H1 (cell line): ENCODE data around the gene RNF157. TPM values are rescaled to one million over a fixed set of nuclear protein-coding genes. Genes with fewer than 3 reads are reported as not detected.

Experiments used
- CTCF ChIA-PET: fragments of 300-600 bp; sonication (Branson Sonifier 250); formaldehyde crosslinking; loops from one replicate; lab custom pipeline; 2021; ENCODE audit not compliant: partially characterized antibody; lab: Charles Lee
- POLR2A ChIA-PET: fragments of 300-600 bp; sonication (Branson Sonifier 250); formaldehyde crosslinking; loops from one replicate; lab custom pipeline; 2021; ENCODE audit warnings: inconsistent platforms; ENCODE audit not compliant: partially characterized antibody; lab: Charles Lee
- DNase-seq, 2 experiments: peaks; one replicate each; pipeline versions ENCODE4 v3.0.0 to v3.0.0-alpha.2; 2010 to 2022; ENCODE audit warnings: low spot score in 2 of 2, low read depth in 1 of 2, mixed read lengths in 1 of 2
- FAIRE-seq: peaks from 2 replicates; lab custom pipeline; 2011; peaks lifted over from hg19 to GRCh38; lab: Jason Lieb, UNC
- H2AFZ ChIP-seq: 2 replicates; pipeline ENCODE4 v1.8.1; 2012; ENCODE audit warnings: low read length, inconsistent platforms
- H2AK5ac ChIP-seq: 2 replicates; pipeline ENCODE4 v1.6.1; 2013; ENCODE audit warnings: low read depth, low read length
- H2BK120ac ChIP-seq: replicated peaks from 2 replicates; pipeline ENCODE3; 2013; ENCODE audit warnings: low read depth, low read length, inconsistent platforms
- H2BK12ac ChIP-seq: 2 replicates; pipeline ENCODE4 v1.6.1; 2013; ENCODE audit warnings: low read depth, low read length
- H2BK15ac ChIP-seq: 2 replicates; pipeline ENCODE4 v1.6.1; 2013; ENCODE audit warnings: low read length
- H2BK20ac ChIP-seq: 2 replicates; pipeline ENCODE4 v1.6.1; 2013; ENCODE audit warnings: low read length
- H2BK5ac ChIP-seq: 2 replicates; pipeline ENCODE4 v1.6.1; 2013; ENCODE audit warnings: low read depth, low read length
- H3K14ac ChIP-seq: 2 replicates; pipeline ENCODE4 v1.6.1; 2013; ENCODE audit warnings: inconsistent platforms; ENCODE audit not compliant: insufficient read length
- H3K18ac ChIP-seq: 2 replicates; pipeline ENCODE4 v1.6.1; 2013; ENCODE audit warnings: low read length; ENCODE audit errors: extremely low read depth
- H3K23ac ChIP-seq: 2 replicates; pipeline ENCODE4 v1.6.1; 2013; ENCODE audit warnings: inconsistent platforms; ENCODE audit not compliant: insufficient read length
- H3K23me2 ChIP-seq: 2 replicates; pipeline ENCODE4 v1.6.1; 2013; ENCODE audit warnings: low read depth, low read length
- H3K27ac ChIP-seq: 2 replicates; pipeline ENCODE4 v1.6.1; 2011; ENCODE audit warnings: low read depth, low read length, inconsistent platforms
- H3K27me3 ChIP-seq, 4 experiments: replicated peaks in 1 of 4; 1 replicate in 1 of 4; 2 replicates in 3 of 4; pipeline versions ENCODE4 v1.6.1 to v1.8.1; 2011 to 2013; ENCODE audit warnings: low read length in 3 of 4, mild to moderate bottlenecking in 3 of 4, inconsistent platforms in 2 of 4, mixed read lengths in 2 of 4, moderate library complexity in 1 of 4; ENCODE audit not compliant: control insufficient read depth in 3 of 4, insufficient read depth in 3 of 4; ENCODE audit errors: extremely low read depth in 1 of 4
- H3K36me3 ChIP-seq, 4 experiments: 2 replicates each; pipeline versions ENCODE4 v1.6.1 to v1.8.1; 2011 to 2013; ENCODE audit warnings: mild to moderate bottlenecking in 4 of 4, low read length in 3 of 4, moderate library complexity in 2 of 4, control low read depth in 1 of 4, inconsistent platforms in 1 of 4; ENCODE audit not compliant: insufficient read depth in 4 of 4, control insufficient read depth in 2 of 4
- H3K4ac ChIP-seq: replicated peaks from 2 replicates; pipeline ENCODE3; 2013; ENCODE audit warnings: low read length, low read depth, mixed read lengths, inconsistent platforms; ENCODE audit not compliant: insufficient read length
- H3K4me1 ChIP-seq, 4 experiments: replicated peaks in 1 of 4; 1 replicate in 1 of 4; 2 replicates in 3 of 4; pipeline versions ENCODE4 v1.6.1 to v1.8.1; 2011 to 2013; ENCODE audit warnings: low read length in 3 of 4, inconsistent platforms in 2 of 4, mixed read lengths in 1 of 4; ENCODE audit not compliant: insufficient read depth in 4 of 4, control insufficient read depth in 3 of 4
- H3K4me2 ChIP-seq, 2 experiments: 2 replicates each; pipeline versions ENCODE4 v1.6.1 to v1.8.1; 2011 to 2013; ENCODE audit warnings: low read depth in 2 of 2, low read length in 2 of 2, control low read depth in 1 of 2, inconsistent platforms in 1 of 2, mild to moderate bottlenecking in 1 of 2; ENCODE audit not compliant: insufficient read depth in 1 of 2
- H3K4me3 ChIP-seq, 4 experiments: fragments of 200-600, 300-600 bp in 1 of 4; sonication (generic), shearing (Covaris generic), sonication (Bioruptor Twin) in 1 of 4; 2 replicates each; pipeline versions ENCODE4 v1.5.1 to v1.8.1; 2011 to 2016; ENCODE audit warnings: low read length in 4 of 4, low read depth in 3 of 4, control low read depth in 2 of 4, inconsistent platforms in 2 of 4, mild to moderate bottlenecking in 2 of 4, mixed read lengths in 1 of 4, moderate library complexity in 1 of 4; ENCODE audit not compliant: insufficient read depth in 2 of 4; ENCODE audit errors: extremely low read depth in 1 of 4
- H3K56ac ChIP-seq: replicated peaks from 2 replicates; pipeline ENCODE3; 2013; ENCODE audit warnings: low read depth, mild to moderate bottlenecking, mixed read lengths, low read length, inconsistent platforms; ENCODE audit not compliant: insufficient read length
- H3K79me1 ChIP-seq: 2 replicates; pipeline ENCODE4 v1.6.1; 2013; ENCODE audit warnings: low read depth, low read length, control low read depth
- H3K79me2 ChIP-seq, 2 experiments: 2 replicates each; pipeline versions ENCODE4 v1.6.1 to v1.8.1; 2012 to 2013; ENCODE audit warnings: low read length in 2 of 2, mild to moderate bottlenecking in 2 of 2, inconsistent platforms in 1 of 2; ENCODE audit not compliant: insufficient read depth in 2 of 2, control insufficient read depth in 1 of 2
- H3K9ac ChIP-seq, 4 experiments: replicated peaks in 1 of 4; 1 replicate in 1 of 4; 2 replicates in 3 of 4; pipeline versions ENCODE4 v1.6.1 to v1.8.1; 2011 to 2013; ENCODE audit warnings: low read depth in 3 of 4, low read length in 3 of 4, control low read depth in 2 of 4, mild to moderate bottlenecking in 2 of 4, moderate library complexity in 2 of 4, inconsistent platforms in 1 of 4; ENCODE audit errors: extremely low read depth in 1 of 4
- H3K9me3 ChIP-seq, 2 experiments: 2 replicates each; pipeline versions ENCODE4 v1.6.1 to v1.8.1; 2012 to 2013; ENCODE audit warnings: mild to moderate bottlenecking in 2 of 2, moderate library complexity in 2 of 2, control low read depth in 1 of 2, inconsistent platforms in 1 of 2, low read depth in 1 of 2, low read length in 1 of 2, mixed read lengths in 1 of 2; ENCODE audit not compliant: insufficient read depth in 2 of 2
- H4K20me1 ChIP-seq, 2 experiments: replicated peaks in 1 of 2; 2 replicates each; pipeline versions ENCODE3 to v1.8.1; 2011 to 2013; ENCODE audit warnings: inconsistent platforms in 2 of 2, low read length in 2 of 2, mild to moderate bottlenecking in 1 of 2; ENCODE audit not compliant: insufficient read depth in 2 of 2, control insufficient read depth in 1 of 2
- H4K5ac ChIP-seq: 2 replicates; pipeline ENCODE4 v1.6.1; 2013; ENCODE audit warnings: low read length, low read depth, mixed read lengths, inconsistent platforms; ENCODE audit not compliant: insufficient read length
- H4K8ac ChIP-seq: 2 replicates; pipeline ENCODE4 v1.8.0; 2013; ENCODE audit warnings: mild to moderate bottlenecking, moderate library complexity, low read length, inconsistent platforms; ENCODE audit not compliant: insufficient read depth; ENCODE audit errors: extremely low read depth
- H4K91ac ChIP-seq: replicated peaks from 2 replicates; pipeline ENCODE3; 2013; ENCODE audit warnings: low read length, mixed read lengths, inconsistent platforms; ENCODE audit not compliant: insufficient read length
- CBX8 ChIP-seq: fragments of 300-800, 300-1000 bp; sonication (generic); IDR thresholded peaks from 2 replicates; pipeline ENCODE4 v1.7.1; 2016; ENCODE audit warnings: low read depth, low read length, borderline replicate concordance
- CHD1 ChIP-seq: IDR thresholded peaks from 2 replicates; pipeline ENCODE4 v1.6.1; 2012; ENCODE audit warnings: low read depth, low read length, improper control_type of control experiment
- HDAC2 ChIP-seq, 2 experiments: fragments of 300-600 bp in 1 of 2; sonication (generic) in 1 of 2; IDR thresholded peaks; 2 replicates each; pipeline ENCODE4 v1.6.1; 2011 to 2012; ENCODE audit warnings: low read depth in 2 of 2, low read length in 2 of 2, mild to moderate bottlenecking in 2 of 2, moderate library complexity in 2 of 2, borderline replicate concordance in 1 of 2, inconsistent platforms in 1 of 2
- JUND ChIP-seq: IDR thresholded peaks from 2 replicates; pipeline ENCODE4 v1.6.1; 2011; ENCODE audit warnings: mild to moderate bottlenecking, improper control_type of control experiment, low read length
- KDM4A ChIP-seq: IDR thresholded peaks from one replicate; pipeline ENCODE4 v1.7.1; 2012; ENCODE audit warnings: low read depth, mild to moderate bottlenecking, moderate library complexity, low read length, inconsistent platforms; ENCODE audit not compliant: severe bottlenecking
- MAFK ChIP-seq: IDR thresholded peaks from 2 replicates; pipeline ENCODE4 v1.6.1; 2012; ENCODE audit warnings: low read depth, mild to moderate bottlenecking, improper control_type of control experiment, low read length
- RBBP5 ChIP-seq: IDR thresholded peaks from 2 replicates; pipeline ENCODE4 v1.7.1; 2012; ENCODE audit warnings: low read depth, mild to moderate bottlenecking, inconsistent platforms, low read length, moderate library complexity, borderline replicate concordance
- RXRA ChIP-seq: IDR thresholded peaks from 2 replicates; pipeline ENCODE4 v1.6.1; 2011; ENCODE audit warnings: low read depth, mild to moderate bottlenecking, low read length, moderate library complexity; ENCODE audit not compliant: insufficient read depth
- SP1 ChIP-seq: IDR thresholded peaks from 2 replicates; pipeline ENCODE4 v1.6.1; 2011; ENCODE audit warnings: low read depth, low read length
- SUZ12 ChIP-seq: fragments of 200-600 bp; sonication (generic); IDR thresholded peaks from 2 replicates; pipeline ENCODE4 v1.6.1; 2012; ENCODE audit warnings: mild to moderate bottlenecking, inconsistent platforms, low read length, moderate library complexity, mixed read lengths
- TAF7 ChIP-seq: optimal IDR thresholded peaks from 2 replicates; pipeline ENCODE3; 2011; ENCODE audit warnings: low read depth, mild to moderate bottlenecking, inconsistent platforms, low read length, moderate library complexity, borderline replicate concordance
- USF2 ChIP-seq: IDR thresholded peaks from 2 replicates; pipeline ENCODE4 v1.6.1; 2011; ENCODE audit warnings: low read length, improper control_type of control experiment
- YY1 ChIP-seq: IDR thresholded peaks from 2 replicates; pipeline ENCODE4 v1.6.1; 2011; ENCODE audit warnings: low read depth, mild to moderate bottlenecking, low read length
- WGBS, 2 experiments: shearing (Covaris generic) in 1 of 2; methylation state at CpG; one replicate each; pipeline versions ENCODE4 v1.1.6 to v1.1.7; 2013 to 2015; ENCODE audit warnings: low lambda C conversion rate in 2 of 2, mixed read lengths in 2 of 2, inconsistent platforms in 1 of 2, low coverage in 1 of 2, missing lambda C conversion rate in 1 of 2; ENCODE audit not compliant: insufficient replicate concordance in 2 of 2, insufficient coverage in 1 of 2, insufficient read length in 1 of 2; ENCODE audit errors: extremely low coverage in 1 of 2, missing lambda C conversion rate in 1 of 2; 5-methylcytosine and 5-hydroxymethylcytosine counted together
- polyA plus RNA-seq, 7 experiments: library from polyadenylated mRNA; depleted of rRNA in 3 of 7; stranded (reverse) in 5 of 7; unstranded in 2 of 7; fragments of >200 nt in 5 of 7; fragments of 200-250 nt in 2 of 7; gene quantifications; 1 replicate in 5 of 7; 2 replicates in 1 of 7; 4 replicates in 1 of 7; pipeline versions ENCODE4 v1.2.1 to v1.2.3, GENCODE V29; 2011 to 2013; ENCODE audit warnings: missing spikeins in 2 of 7, mixed read lengths in 2 of 7
- total RNA-seq: library from RNA; stranded (reverse); fragmentation: NEBNext Ultra II Directional; extraction: Animal tissue kit (Norgen Biotek cat#: 25700); gene quantifications from 2 replicates; pipeline ENCODE4 v1.2.1, GENCODE V29; 2021

Gene RNF157
- total and polyA plus RNA-seq, 2 of the 8 experiments (the other 6 are each of a cell fraction or from before 2014, with no cell fraction given) = 13.4 to 16.7 TPM

GRCh38 chr17:76149214-76149613, 91.1 kb downstream of the RNF157 start:
- no peaks in the 10 kb centered on the region for H3K23me2 ChIP-seq
- no peak overlapping the region for H3K9ac ChIP-seq
- H3K18ac ChIP-seq = no peak overlapping the region
- no peak overlapping the region for H2BK15ac ChIP-seq
- H3K4ac ChIP-seq = no peak overlapping the region
- ChIA-PET POLR2A (interaction anchor here (1.1 kb wide), 1 partner anchor 17 kb away, joined by 3 read pairs; no protein-coding TSS in a partner anchor), CTCF (interaction anchor here (0.6 to 24.4 kb wide), 9 partner anchors 9 to 130 kb away, joined by 3 to 778 read pairs (median 3); partner anchors contain the start of gene EXOC7)
- H3K27me3 ChIP-seq = no peaks in the 10 kb centered on the region
- WGBS, 2 experiments = 96% methylated on average over 10 of the region's 10 CpGs; no CpG with 5 or more reads in 1 of the 2 experiments
- no peaks in the 10 kb centered on the region for H4K20me1 ChIP-seq
- no peak overlapping the region for H2BK20ac ChIP-seq
- H3K56ac ChIP-seq = no peak overlapping the region
- no peak overlapping the region for H4K8ac ChIP-seq
- H3K14ac ChIP-seq = no peak overlapping the region
- peak overlapping the region; percentile 46; the same call in 1 of the 2 replicates for H2BK12ac ChIP-seq
- H3K27ac ChIP-seq = no peak overlapping the region
- H3K9me3 ChIP-seq = no peaks in the 10 kb centered on the region
- H2BK5ac ChIP-seq = no peak overlapping the region
- no peak overlapping the region for H2BK120ac ChIP-seq
- H4K91ac ChIP-seq = no peak overlapping the region
- no peak overlapping the region for H3K4me2 ChIP-seq
- H2AFZ ChIP-seq = no peak overlapping the region
- H4K5ac ChIP-seq = no peak overlapping the region
- H3K79me1 ChIP-seq = no peaks in the 10 kb centered on the region
- FAIRE-seq = no peak
- no peak for DNase-seq
- H3K79me2 ChIP-seq = no peaks in the 10 kb centered on the region
- no peak overlapping the region for H3K4me3 ChIP-seq
- no peak overlapping the region for H2AK5ac ChIP-seq
- peaks cover 3 to 16% (median 10%) of the 10 kb centered on the region in 4 experiments for H3K4me1 ChIP-seq
- H3K23ac ChIP-seq = no peak overlapping the region
- no peaks in the 10 kb centered on the region for H3K36me3 ChIP-seq
- TF ChIP-seq KDM4A (no peak), SUZ12 (no peak), RXRA (no peak), USF2 (no peak), HDAC2 (IDR thresholded peaks at IDR 0.05; ENCODE audit: borderline replicate concordance in 1 of 2, low read depth in 2 of 2, low read length in 2 of 2) (no peak), JUND (no peak), CHD1 (no peak), SP1 (no peak), MAFK (no peak), YY1 (no peak), RBBP5 (no peak), TAF7 (no peak), CBX8 (no peak)
